ENCODE results near the gene TNFAIP8. TPM values are rescaled to one million over a fixed set of nuclear protein-coding genes. Genes with fewer than 3 reads are reported as not detected.
"Not testable (repeated sequence)": the region's sequence is repeated elsewhere in the genome, so short reads cannot be mapped to it uniquely, and the experiment has no call there.

The TNFAIP8 gene
- total RNA-seq, 2 donors from 2014 or later: 5.6 to 8.9 TPM

DNA sequence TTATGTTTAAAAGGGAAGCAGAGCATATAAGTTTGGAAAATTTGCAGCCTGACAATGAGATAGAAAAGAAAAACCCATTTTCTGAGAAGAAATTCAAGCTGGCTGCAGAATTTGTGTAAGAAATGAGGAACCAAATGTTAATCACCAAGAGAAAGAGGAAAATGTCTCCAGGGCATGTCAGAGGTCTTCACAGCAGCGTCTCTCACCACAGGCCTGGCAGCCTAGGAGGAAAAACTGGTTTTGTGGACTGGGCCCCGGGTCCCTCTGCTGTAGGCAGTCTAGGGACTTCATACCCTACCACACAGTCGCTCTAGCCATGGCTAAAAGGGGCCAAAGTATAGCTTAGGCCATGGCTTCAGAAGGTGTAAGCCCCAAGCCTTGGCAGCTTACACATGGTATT lies 64.3 kb downstream of the TNFAIP8 start:
- DNase-seq (ENCODE audit: low spot score): no peak
- no peak overlapping the region for H3K4me3 ChIP-seq
- no peak for TF ChIP-seq CTCF (IDR thresholded peaks at IDR 0.05)
- H3K27ac ChIP-seq: no peak overlapping the region
- no peaks in the 10 kb centered on the region for H3K36me3 ChIP-seq
- H3K27me3 ChIP-seq: no peaks in the 10 kb centered on the region
- no peaks in the 10 kb centered on the region for H3K9me3 ChIP-seq
- H3K4me1 ChIP-seq: peaks cover 0 to 10% of the 10 kb centered on the region in 2 donors

DNA sequence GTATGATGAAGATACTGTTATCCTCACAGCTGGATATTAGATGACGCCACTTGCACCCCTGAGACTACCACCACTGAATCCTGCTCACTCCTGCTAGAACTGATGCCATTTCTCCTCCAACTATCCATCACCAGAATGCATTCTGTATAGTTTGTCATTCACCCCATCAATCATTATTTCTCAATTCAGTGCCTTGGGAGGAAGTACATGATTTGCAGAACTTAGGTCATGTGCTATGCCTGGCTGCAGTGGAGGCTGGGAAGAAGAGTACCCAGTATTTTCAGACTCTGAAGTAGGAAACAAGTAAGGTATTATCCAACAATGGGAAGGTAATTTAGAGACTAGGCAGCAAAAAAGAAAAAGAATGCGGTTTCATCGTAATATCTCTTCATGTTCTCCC lies 70.2 kb downstream of the TNFAIP8 start:
- Histone ChIP-seq H3K9me3 (no peaks in the 10 kb centered on the region), H3K36me3 (no peaks in the 10 kb centered on the region), H3K4me1 (no peaks in the 10 kb centered on the region), H3K4me3 (no peak overlapping the region), H3K27ac (no peak overlapping the region), H3K27me3 (no peaks in the 10 kb centered on the region)
- DNase-seq (ENCODE audit: low spot score): no peak
- no peak for TF ChIP-seq CTCF (IDR thresholded peaks at IDR 0.05)

GRCh38 chr5:119427060-119427459 lies 71.2 kb downstream of the TNFAIP8 start:
- no peaks in the 10 kb centered on the region for H3K4me1 ChIP-seq

GRCh38 chr5:119427596-119427995 lies 71.8 kb downstream of the TNFAIP8 start:
- H3K27me3 ChIP-seq; DNase-seq (ENCODE audit: low spot score); H3K4me3 ChIP-seq; H3K4me1 ChIP-seq; H3K36me3 ChIP-seq; H3K9me3 ChIP-seq; H3K27ac ChIP-seq: not testable (repeated sequence)

More at GRCh38 chr5:119427060-119427459, 71.2 kb downstream of the TNFAIP8 start:
- Histone ChIP-seq H3K4me3 (no peak overlapping the region), H3K36me3 (no peaks in the 10 kb centered on the region), H3K27ac (no peak overlapping the region), H3K27me3 (no peaks in the 10 kb centered on the region), H3K9me3 (no peaks in the 10 kb centered on the region)
- no peak for TF ChIP-seq CTCF (IDR thresholded peaks at IDR 0.05)
- DNase-seq (ENCODE audit: low spot score): no peak

DNA sequence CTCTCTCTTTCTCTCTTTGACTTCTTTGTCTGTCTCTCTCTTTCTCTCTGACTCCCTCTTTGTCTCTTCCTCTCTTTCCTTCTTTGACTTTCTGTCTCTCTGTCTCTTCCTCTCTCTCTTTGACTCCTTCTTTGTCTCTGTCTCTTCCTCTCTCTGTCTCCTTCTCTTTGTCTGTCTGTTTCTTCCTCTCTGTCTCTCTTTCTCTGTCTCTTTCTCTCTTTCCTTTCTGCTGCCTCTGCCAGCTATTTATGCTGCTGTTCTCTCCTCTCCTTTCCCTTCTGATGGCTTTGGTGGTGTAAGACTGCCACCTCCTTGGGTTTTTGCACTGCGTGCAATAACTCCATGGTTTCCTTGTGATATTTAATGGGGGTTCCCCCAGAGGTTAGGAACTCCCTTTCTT lies 72.3 kb downstream of the TNFAIP8 start:
- H3K9me3 ChIP-seq; H3K27ac ChIP-seq; H3K4me3 ChIP-seq; DNase-seq (ENCODE audit: low spot score); H3K36me3 ChIP-seq; H3K27me3 ChIP-seq; H3K4me1 ChIP-seq: not testable (repeated sequence)

- H3K9me3 ChIP-seq; DNase-seq (ENCODE audit: low spot score); H3K36me3 ChIP-seq; H3K4me1 ChIP-seq; H3K4me3 ChIP-seq; H3K27ac ChIP-seq; H3K27me3 ChIP-seq: not testable (repeated sequence)
Observed at GRCh38 chr5:119428574-119428973, 72.8 kb downstream of the TNFAIP8 start.

- not testable (repeated sequence) for H3K4me3 ChIP-seq; DNase-seq (ENCODE audit: low spot score); H3K27ac ChIP-seq; H3K4me1 ChIP-seq; H3K27me3 ChIP-seq; H3K9me3 ChIP-seq; H3K36me3 ChIP-seq
Observed at GRCh38 chr5:119432674-119433237, 76.9 kb downstream of the TNFAIP8 start.

DNA sequence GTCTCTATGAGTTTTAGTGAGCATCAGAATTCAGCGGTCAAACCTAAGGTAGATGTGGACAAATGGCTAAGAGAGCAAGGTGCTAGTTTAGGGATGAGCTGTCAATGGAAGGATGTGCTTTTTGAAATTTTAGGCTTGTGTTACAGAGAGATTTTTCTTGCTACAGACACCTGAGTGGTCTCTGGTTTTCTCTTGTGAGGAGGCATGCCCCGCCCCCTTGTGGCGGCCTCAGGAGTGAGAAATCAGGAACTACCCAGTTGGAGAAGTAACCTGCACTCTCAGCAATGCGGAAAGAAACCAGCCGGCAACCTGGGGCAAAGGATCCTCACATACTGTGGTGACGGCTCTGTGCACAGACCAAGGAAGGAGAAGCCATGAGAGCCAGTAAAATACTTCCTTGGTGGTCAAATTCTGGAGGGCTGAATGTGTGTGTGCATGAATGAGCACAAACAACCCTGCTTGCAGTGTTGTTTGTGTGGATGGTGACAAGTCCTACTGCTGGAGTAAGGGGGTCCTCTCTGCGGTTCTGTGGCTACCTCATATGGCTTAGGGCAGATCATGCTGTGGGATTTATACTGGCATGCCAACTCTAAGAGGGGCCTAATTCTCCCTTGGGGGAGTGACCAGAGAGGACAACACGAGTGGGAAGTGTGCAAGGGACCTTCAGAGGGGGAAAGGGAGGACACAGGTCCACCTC lies 79.8 kb downstream of the TNFAIP8 start:
- no peaks in the 10 kb centered on the region for H3K4me1 ChIP-seq
- peak in 1 of 2 donors; percentile 51 for TF ChIP-seq CTCF (IDR thresholded peaks at IDR 0.05)
- DNase-seq (ENCODE audit: low spot score): peak; percentile 61
- no peaks in the 10 kb centered on the region for H3K27me3 ChIP-seq
- no peaks in the 10 kb centered on the region for H3K36me3 ChIP-seq
- no peak overlapping the region for H3K4me3 ChIP-seq
- H3K9me3 ChIP-seq: no peaks in the 10 kb centered on the region
- no peak overlapping the region for H3K27ac ChIP-seq

- not testable (repeated sequence) for DNase-seq (ENCODE audit: low spot score); H3K27me3 ChIP-seq; H3K27ac ChIP-seq; H3K36me3 ChIP-seq; H3K9me3 ChIP-seq; H3K4me3 ChIP-seq; H3K4me1 ChIP-seq
Observed at GRCh38 chr5:119437785-119438586, 82.2 kb downstream of the TNFAIP8 start.

GRCh38 chr5:119438587-119438917 lies 82.7 kb downstream of the TNFAIP8 start:
- not testable (repeated sequence) for H3K4me1 ChIP-seq; DNase-seq (ENCODE audit: low spot score); H3K27me3 ChIP-seq; H3K4me3 ChIP-seq; H3K9me3 ChIP-seq; H3K27ac ChIP-seq; H3K36me3 ChIP-seq
